Thoracic aorta (tissue), 2 donors: ENCODE measurements around the gene SLC6A5. TPM values are rescaled to one million over a fixed set of nuclear protein-coding genes. Genes with fewer than 3 reads are reported as not detected.

Source experiments
- ATAC-seq: fragments of 150-250 bp; one replicate; pipeline ENCODE4 v1.8.0; 2017; ENCODE audit warnings: low read depth; ENCODE audit not compliant: insufficient number of reproducible peaks, low FRiP score
- DNase-seq: peaks from one replicate; pipeline ENCODE4 v3.0.0-alpha.2; 2020; ENCODE audit warnings: low spot score
- H3K27ac ChIP-seq, 2 donors: fragments of 200-600 bp; sonication (generic); 1 replicate in 1 of 2; 2 replicates in 1 of 2; pipeline ENCODE4 v1.5.1; 2016; ENCODE audit warnings: mild to moderate bottlenecking in 2 of 2, moderate library complexity in 2 of 2
- H3K27me3 ChIP-seq: fragments of 200-600 bp; sonication (generic); replicated peaks from 2 replicates; pipeline ENCODE4 v1.6.0; 2016; ENCODE audit warnings: mild to moderate bottlenecking; ENCODE audit not compliant: insufficient read depth
- H3K36me3 ChIP-seq: fragments of 200-600 bp; sonication (generic); one replicate; pipeline ENCODE4 v1.5.1; 2016
- H3K4me1 ChIP-seq, 2 donors: fragments of 200-600 bp; sonication (generic); 1 replicate in 1 of 2; 2 replicates in 1 of 2; pipeline versions ENCODE4 v1.5.1 to v1.6.0; 2016; ENCODE audit warnings: low read depth in 2 of 2, mild to moderate bottlenecking in 1 of 2; ENCODE audit not compliant: control insufficient read depth in 1 of 2
- H3K4me3 ChIP-seq: fragments of 200-600 bp; sonication (generic); 2 replicates; pipeline ENCODE4 v1.5.1; 2016; ENCODE audit warnings: mild to moderate bottlenecking
- H3K9me3 ChIP-seq: fragments of 200-600 bp; sonication (generic); 2 replicates; pipeline ENCODE4 v1.5.1; 2016
- CTCF ChIP-seq: fragments of 200-600 bp; sonication (generic); IDR thresholded peaks from one replicate; pipeline ENCODE4 v1.5.1; 2019; ENCODE audit warnings: antibody characterized with exemption
- total RNA-seq, 2 donors: library from RNA; depleted of rRNA; stranded (reverse); fragments of >200 nt; gene quantifications; one replicate each; pipeline versions ENCODE4 v1.1.0 to v1.2.3, GENCODE V29; 2016

SLC6A5 gene
- total RNA-seq, 2 donors from 2014 or later, result not detected

- Histone ChIP-seq H3K27me3 (no peaks in the 10 kb centered on the region), H3K4me1 (no peaks in the 10 kb centered on the region), H3K36me3 (no peaks in the 10 kb centered on the region), H3K9me3 (no peaks in the 10 kb centered on the region), H3K4me3 (no peak overlapping the region), H3K27ac (no peak overlapping the region)
- DNase-seq (no peak), ATAC-seq (no peak)
- no peak for TF ChIP-seq CTCF
These were observed 57.5 kb downstream of the SLC6A5 start for GRCh38 chr11:20656901-20657300.

- DNase-seq (no peak), ATAC-seq (no peak)
- no peak for TF ChIP-seq CTCF
- Histone ChIP-seq H3K4me3 (no peak overlapping the region), H3K27me3 (no peaks in the 10 kb centered on the region), H3K27ac (no peak overlapping the region), H3K36me3 (no peaks in the 10 kb centered on the region), H3K9me3 (no peaks in the 10 kb centered on the region), H3K4me1 (no peaks in the 10 kb centered on the region)
These were observed 58.7 kb downstream of the SLC6A5 start for GRCh38 chr11:20658135-20658534.

- Histone ChIP-seq H3K4me1 (no peaks in the 10 kb centered on the region), H3K4me3 (no peak overlapping the region), H3K9me3 (no peaks in the 10 kb centered on the region), H3K27ac (no peak overlapping the region), H3K36me3 (no peaks in the 10 kb centered on the region), H3K27me3 (no peaks in the 10 kb centered on the region)
- TF ChIP-seq CTCF, result no peak
- DNase-seq (no peak), ATAC-seq (no peak)
These were observed 62.0 kb downstream of the SLC6A5 start for GRCh38 chr11:20661445-20661844.

- H3K36me3 ChIP-seq, result no peaks in the 10 kb centered on the region
- H3K4me1 ChIP-seq, result no peaks in the 10 kb centered on the region
- H3K9me3 ChIP-seq, result no peaks in the 10 kb centered on the region
- no peak for DNase-seq
- TF ChIP-seq CTCF, result no peak
- no peak overlapping the region for H3K27ac ChIP-seq
- no peak overlapping the region for H3K4me3 ChIP-seq
- no peak for ATAC-seq
- H3K27me3 ChIP-seq, result no peaks in the 10 kb centered on the region
These were observed 62.4 kb downstream of the SLC6A5 start for GRCh38 chr11:20661850-20662249.

- no peak for DNase-seq
- H3K9me3 ChIP-seq, result no peaks in the 10 kb centered on the region
- no peak for TF ChIP-seq CTCF
- H3K36me3 ChIP-seq, result no peaks in the 10 kb centered on the region
- H3K27ac ChIP-seq, result no peak overlapping the region
- H3K4me1 ChIP-seq, result peaks cover 0 to 12% of the 10 kb centered on the region in 2 donors
- H3K4me3 ChIP-seq, result no peak overlapping the region
- H3K27me3 ChIP-seq, result no peaks in the 10 kb centered on the region
- no peak for ATAC-seq
These were observed 68.9 kb downstream of the SLC6A5 start for GRCh38 chr11:20668131-20668809.
